ENCODE data around the gene FAM120C.

DNA sequence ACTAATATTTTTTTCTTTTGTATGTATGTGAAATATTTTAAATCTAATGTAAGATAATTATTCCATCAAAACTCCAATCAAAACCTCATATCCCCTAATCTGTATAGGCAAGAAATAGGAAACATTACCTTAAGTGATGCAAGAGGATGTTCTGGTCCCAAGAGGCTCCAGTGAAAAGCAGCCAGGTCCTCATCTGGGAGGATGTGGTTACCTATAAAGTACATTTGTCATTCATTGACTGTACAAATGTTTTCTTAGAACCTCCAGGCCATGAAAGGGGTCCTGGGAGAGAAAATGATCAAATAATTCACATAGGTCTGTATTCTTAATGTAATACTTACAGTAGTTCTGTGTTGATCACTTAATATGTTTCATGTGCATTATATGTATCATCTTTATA lies 25.5 kb downstream of the FAM120C start:
- TF ChIP-seq POLR2A (IDR thresholded peaks at IDR 0.05; ENCODE audit: low read length), result no peak
- no peak for TF ChIP-seq GATA1 (IDR thresholded peaks at IDR 0.05; ENCODE audit: low read depth, low read length)

Measured in erythroblast (primary cell).